GM12891 (cell line): ENCODE data around the gene ARPC4.

Experiments used
- PAX5 ChIP-seq: IDR thresholded peaks from 2 replicates; pipeline ENCODE4 v1.6.1; 2011; ENCODE audit warnings: low read length, moderate library complexity, mild to moderate bottlenecking; ENCODE audit not compliant: insufficient read depth, severe bottlenecking
- POLR2A ChIP-seq: IDR thresholded peaks from 2 replicates; pipeline ENCODE4 v1.6.1; 2011; ENCODE audit warnings: low read depth, low read length, control low read depth
- POLR2AphosphoS5 ChIP-seq: IDR thresholded peaks from 2 replicates; pipeline ENCODE4 v1.6.1; 2011; ENCODE audit warnings: low read depth, low read length, control low read depth
- TAF1 ChIP-seq: IDR thresholded peaks from 2 replicates; pipeline ENCODE4 v1.6.1; 2011; ENCODE audit warnings: low read depth, low read length, control low read depth

- no peak for TF ChIP-seq POLR2A
- TF ChIP-seq POLR2AphosphoS5: no peak
- TF ChIP-seq TAF1: no peak
- TF ChIP-seq PAX5: no peak
Observed at GRCh38 chr3:9795207-9795606, 2.3 kb downstream of the ARPC4 start.
